ENCODE results near the gene NPC2.

DNA sequence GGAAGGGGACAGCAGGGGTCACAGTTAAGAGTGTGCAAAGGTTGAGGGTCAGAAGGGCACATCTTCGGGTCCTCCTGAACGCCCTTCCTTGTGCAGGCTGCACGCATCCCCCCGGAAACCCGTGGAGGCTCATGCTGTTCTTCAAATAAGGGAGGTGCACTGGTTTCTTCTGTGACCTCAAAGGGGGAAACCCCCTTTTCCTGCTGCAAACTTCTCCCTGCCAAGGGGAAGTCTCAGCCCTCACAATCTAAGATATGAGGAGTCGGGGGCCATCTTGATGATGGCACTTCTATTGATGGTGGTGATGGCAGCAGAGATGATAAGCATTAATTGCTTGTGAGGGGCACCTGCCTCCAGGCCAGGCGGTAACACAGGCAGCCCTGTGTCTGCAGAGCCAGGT is 40.5 kb upstream of the NPC2 start:
- TF ChIP-seq EZH2phosphoT487 (IDR thresholded peaks at IDR 0.05; ENCODE audit: insufficient read depth, low read depth) (no peak), EZH2 (IDR thresholded peaks at IDR 0.05; ENCODE audit: insufficient read depth, poor library complexity, severe bottlenecking) (no peak)
